ENCODE results near the gene CHRND.

CHRND gene

GRCh38 chr2:232504438-232504837, 21.5 kb upstream of the CHRND start:
- DNase-seq (ENCODE audit: low read depth), result no peak

GRCh38 chr2:232505856-232506255, 20.1 kb upstream of the CHRND start:
- no peak for DNase-seq (ENCODE audit: low read depth)

- no peak for DNase-seq (ENCODE audit: low read depth)
Observed at GRCh38 chr2:232506709-232507108, 19.3 kb upstream of the CHRND start.

- no peak for DNase-seq (ENCODE audit: low read depth)
Observed at GRCh38 chr2:232508251-232508650, 17.7 kb upstream of the CHRND start.

GRCh38 chr2:232511336-232511890, 14.5 kb upstream of the CHRND start:
- DNase-seq (ENCODE audit: low read depth), result no peak

- DNase-seq (ENCODE audit: low read depth), result no peak
Observed at GRCh38 chr2:232512602-232513001, 13.4 kb upstream of the CHRND start.

GRCh38 chr2:232513353-232513752, 12.6 kb upstream of the CHRND start:
- no peak for DNase-seq (ENCODE audit: low read depth)

- DNase-seq (ENCODE audit: low read depth), result no peak
Observed at GRCh38 chr2:232515639-232516038, 10.3 kb upstream of the CHRND start.

GRCh38 chr2:232516551-232516950, 9.4 kb upstream of the CHRND start:
- DNase-seq (ENCODE audit: low read depth), result no peak

GRCh38 chr2:232518844-232519243, 7.1 kb upstream of the CHRND start:
- no peak for DNase-seq (ENCODE audit: low read depth)

GRCh38 chr2:232519581-232520438, 6.2 kb upstream of the CHRND start, which contains the start of gene PRSS56:
TSS of gene PRSS56 (plus strand) at chr2:232520388. CDS start at chr2:232520599, 211 bp downstream.
- DNase-seq (ENCODE audit: low read depth), result no peak

- DNase-seq (ENCODE audit: low read depth), result no peak
Observed at GRCh38 chr2:232520489-232520888, 5.5 kb upstream of the CHRND start.

GRCh38 chr2:232521098-232521497, 4.9 kb upstream of the CHRND start:
- no peak for DNase-seq (ENCODE audit: low read depth)

- peak; percentile 64 for DNase-seq (ENCODE audit: low read depth)
Observed at GRCh38 chr2:232521959-232522622, 3.9 kb upstream of the CHRND start.

GRCh38 chr2:232522623-232523401, 3.1 kb upstream of the CHRND start:
- no peak for DNase-seq (ENCODE audit: low read depth)

GRCh38 chr2:232523402-232523681, 2.6 kb upstream of the CHRND start:
- DNase-seq (ENCODE audit: low read depth), result no peak

GRCh38 chr2:232523682-232524597, 2.0 kb upstream of the CHRND start:
- no peak for DNase-seq (ENCODE audit: low read depth)

GRCh38 chr2:232524771-232525170, 1.2 kb upstream of the CHRND start:
- no peak for DNase-seq (ENCODE audit: low read depth)

- no peak for DNase-seq (ENCODE audit: low read depth)
Observed at GRCh38 chr2:232525199-232525598, 761 bp upstream of the CHRND start.

- no peak for DNase-seq (ENCODE audit: low read depth)
Observed at GRCh38 chr2:232526372-232526941, 497 bp downstream of the CHRND start.

GRCh38 chr2:232527905-232528470, 2.0 kb downstream of the CHRND start:
- no peak for DNase-seq (ENCODE audit: low read depth)
